ENCODE results near the gene MAPK6. TPM values are rescaled to one million over a fixed set of nuclear protein-coding genes. Genes with fewer than 3 reads are reported as not detected.

Gene MAPK6
- total and polyA plus RNA-seq, 2 of the 8 experiments (the other 6 are each of a cell fraction or from before 2014, with no cell fraction given): 22.6 to 108 TPM

DNA sequence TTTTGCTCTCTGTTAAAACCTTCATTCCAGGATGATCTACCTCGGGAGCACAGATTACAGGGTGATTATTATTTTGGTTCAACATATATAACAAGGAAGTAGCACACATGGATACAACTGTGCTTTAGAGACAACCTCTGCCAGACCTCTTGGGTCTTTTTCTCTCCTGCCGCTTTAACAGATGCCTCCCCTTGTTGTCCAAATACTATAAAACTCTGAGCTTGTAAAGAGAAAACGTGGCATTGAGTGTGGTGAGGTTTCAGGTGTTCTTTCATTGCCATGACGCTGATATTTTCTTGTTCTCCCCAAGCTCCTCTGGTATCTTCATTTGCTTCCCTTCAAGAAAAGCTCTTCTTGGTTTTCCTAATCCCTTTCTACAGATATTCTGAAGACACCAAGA, 64.6 kb downstream of the MAPK6 start:
- POLR2A ChIA-PET (ENCODE audit: partially characterized antibody): interaction anchor here (1.0 kb wide), 2 partner anchors 31 to 63 kb away, joined by 3 to 4 read pairs; no protein-coding TSS in a partner anchor
- no peak overlapping the region for H3K56ac ChIP-seq (replicated peaks; ENCODE audit: insufficient read length, low read depth, low read length)
- no peak overlapping the region for H3K14ac ChIP-seq (ENCODE audit: insufficient read length)
- H2AK5ac ChIP-seq (ENCODE audit: low read depth, low read length): no peak overlapping the region
- H3K9me3 ChIP-seq (ENCODE audit: insufficient read depth in 2 of 2, low read depth in 1 of 2, low read length in 1 of 2): no peaks in the 10 kb centered on the region
- no peaks in the 10 kb centered on the region for H4K20me1 ChIP-seq (replicated peaks in 1 of 2; ENCODE audit: control insufficient read depth in 1 of 2, insufficient read depth in 2 of 2, low read length in 2 of 2)
- no peaks in the 10 kb centered on the region for H3K79me1 ChIP-seq (ENCODE audit: low read depth, low read length)
- H3K23me2 ChIP-seq (ENCODE audit: low read depth, low read length): no peaks in the 10 kb centered on the region
- H3K4me3 ChIP-seq (ENCODE audit: extremely low read depth in 1 of 4, insufficient read depth in 2 of 4, low read depth in 3 of 4, low read length in 4 of 4): no peak overlapping the region
- no peaks in the 10 kb centered on the region for H3K36me3 ChIP-seq (ENCODE audit: control insufficient read depth in 2 of 4, insufficient read depth in 4 of 4, low read length in 3 of 4)
- H3K27me3 ChIP-seq (replicated peaks in 1 of 4; ENCODE audit: control insufficient read depth in 3 of 4, extremely low read depth in 1 of 4, insufficient read depth in 3 of 4, low read length in 3 of 4): no peaks in the 10 kb centered on the region
- H2BK120ac ChIP-seq (replicated peaks; ENCODE audit: low read depth, low read length): no peak overlapping the region
- H4K8ac ChIP-seq (ENCODE audit: extremely low read depth, insufficient read depth, low read length): no peak overlapping the region
- H3K23ac ChIP-seq (ENCODE audit: insufficient read length): no peak overlapping the region
- H3K9ac ChIP-seq (replicated peaks in 1 of 4; ENCODE audit: extremely low read depth in 1 of 4, low read depth in 3 of 4, low read length in 3 of 4): no peak overlapping the region
- no peak for TF ChIP-seq PHF8 (conservative IDR thresholded peaks at IDR 0.05; ENCODE audit: low read depth, low read length)
- H3K4me1 ChIP-seq (replicated peaks in 1 of 4; ENCODE audit: control insufficient read depth in 3 of 4, insufficient read depth in 4 of 4, low read length in 3 of 4): peaks cover 0 to 4% (median 1%) of the 10 kb centered on the region in 4 experiments; a peak in 3 of 7 replicates
- H3K4me2 ChIP-seq (ENCODE audit: insufficient read depth in 1 of 2, low read depth in 2 of 2, low read length in 2 of 2): no peak overlapping the region
- H3K4ac ChIP-seq (replicated peaks; ENCODE audit: insufficient read length, low read depth, low read length): no peak overlapping the region
- H2BK20ac ChIP-seq (ENCODE audit: low read length): no peak overlapping the region
- H3K18ac ChIP-seq (ENCODE audit: extremely low read depth, low read length): no peak overlapping the region
- no peak overlapping the region for H3K27ac ChIP-seq (ENCODE audit: low read depth, low read length)
- no peak overlapping the region for H4K5ac ChIP-seq (ENCODE audit: insufficient read length, low read depth, low read length)
- H2BK15ac ChIP-seq (ENCODE audit: low read length): no peak overlapping the region
- no peak overlapping the region for H2BK12ac ChIP-seq (ENCODE audit: low read depth, low read length)
- no peak overlapping the region for H4K91ac ChIP-seq (replicated peaks; ENCODE audit: insufficient read length, low read length)
- DNase-seq (ENCODE audit: low read depth in 1 of 2, low spot score in 2 of 2) (no peak), FAIRE-seq (no peak)
- WGBS, 2 experiments (ENCODE audit: extremely low coverage in 1 of 2, insufficient coverage in 1 of 2, insufficient read length in 1 of 2, insufficient replicate concordance in 2 of 2, low coverage in 1 of 2, low lambda C conversion rate in 2 of 2, missing lambda C conversion rate in 1 of 2): 77% methylated on average over 4 of the region's 4 CpGs; no CpG with 5 or more reads in 1 of the 2 experiments
- H3K79me2 ChIP-seq (ENCODE audit: control insufficient read depth in 1 of 2, insufficient read depth in 2 of 2, low read length in 2 of 2): no peaks in the 10 kb centered on the region
- H2BK5ac ChIP-seq (ENCODE audit: low read depth, low read length): no peak overlapping the region
- CTCF ChIA-PET (ENCODE audit: partially characterized antibody): interaction anchor here (0.6 to 1.6 kb wide), 9 partner anchors 11 to 1048 kb away, joined by 3 to 6 read pairs (median 3); no protein-coding TSS in a partner anchor
- H2AFZ ChIP-seq (ENCODE audit: low read length): no peak overlapping the region

All from H1 (cell line).